Measurements from ENCODE around the gene PAPOLB. TPM values are rescaled to one million over a fixed set of nuclear protein-coding genes. Genes with fewer than 3 reads are reported as not detected.
A peak's percentile ranks its signal among the peaks of the same experiment; 100 is the strongest.

The PAPOLB gene
- total RNA-seq, 4 donors from 2014 or later = 0.10 TPM; not detected in 3

GRCh38 chr7:4809091-4809591 is 52.7 kb downstream of the PAPOLB start:
- peak overlapping the region; percentile 45 to 67 (median 62) for H3K27ac ChIP-seq
- no peaks in the 10 kb centered on the region for H3K36me3 ChIP-seq
- ATAC-seq = peak; percentile 33
- no peak for TF ChIP-seq CTCF (IDR thresholded peaks at IDR 0.05 in 4 of 5, conservative IDR thresholded peaks at IDR 0.05 in 1 of 5)
- TF ChIP-seq POLR2A (IDR thresholded peaks at IDR 0.05) = no peak
- in situ Hi-C loops (cut with MboI; ENCODE audit: low sequenced_read_pairs in 4 of 4) (loop anchor here in 1 of 4 donors (10.0 kb wide), 1 partner anchor 276 kb away; no protein-coding TSS in a partner anchor), intact Hi-C loops (cut with DNase I; ENCODE audit: low total_unique reads) (no loop called here)
- H3K4me3 ChIP-seq = peak overlapping the region in 1 of 4 donors; percentile 20
- no peaks in the 10 kb centered on the region for H3K27me3 ChIP-seq
- H3K4me1 ChIP-seq = no peaks in the 10 kb centered on the region
- DNase-seq = no peak
- no peaks in the 10 kb centered on the region for H3K9me3 ChIP-seq

DNA sequence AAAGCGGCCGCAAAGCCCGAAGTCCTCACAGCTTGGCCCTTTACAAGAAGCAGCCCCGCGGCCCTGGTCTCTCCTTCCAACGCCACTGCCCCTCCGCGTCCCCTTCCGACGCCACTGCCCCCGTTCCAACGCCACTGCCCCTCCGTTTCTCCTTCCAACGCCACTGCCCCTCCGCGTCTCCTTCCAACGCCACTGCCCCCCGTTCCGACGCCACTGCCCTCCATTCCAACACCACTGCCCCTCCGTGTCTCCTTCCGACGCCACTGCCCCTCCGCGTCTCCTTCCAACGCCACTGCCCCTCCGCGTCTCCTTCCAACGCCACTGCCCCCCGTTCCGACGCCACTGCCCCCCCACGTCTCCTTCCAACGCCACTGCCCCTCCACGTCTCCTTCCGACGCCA is 53.3 kb downstream of the PAPOLB start:
- peak overlapping the region; percentile 45 to 64 (median 62) for H3K27ac ChIP-seq
- H3K9me3 ChIP-seq = no peaks in the 10 kb centered on the region
- H3K36me3 ChIP-seq = no peaks in the 10 kb centered on the region
- in situ Hi-C loops (cut with MboI; ENCODE audit: low sequenced_read_pairs in 4 of 4) = loop anchor here in 1 of 4 donors (10.0 kb wide), 1 partner anchor 276 kb away; no protein-coding TSS in a partner anchor
- TF ChIP-seq CTCF (IDR thresholded peaks at IDR 0.05 in 4 of 5, conservative IDR thresholded peaks at IDR 0.05 in 1 of 5) (no peak), POLR2A (IDR thresholded peaks at IDR 0.05) (no peak)
- H3K4me3 ChIP-seq = no peak overlapping the region
- no peaks in the 10 kb centered on the region for H3K4me1 ChIP-seq
- H3K27me3 ChIP-seq = no peaks in the 10 kb centered on the region
- DNase-seq (no peak), ATAC-seq (no peak)
- intact Hi-C loops (cut with DNase I; ENCODE audit: low total_unique reads) = no loop called here

DNA sequence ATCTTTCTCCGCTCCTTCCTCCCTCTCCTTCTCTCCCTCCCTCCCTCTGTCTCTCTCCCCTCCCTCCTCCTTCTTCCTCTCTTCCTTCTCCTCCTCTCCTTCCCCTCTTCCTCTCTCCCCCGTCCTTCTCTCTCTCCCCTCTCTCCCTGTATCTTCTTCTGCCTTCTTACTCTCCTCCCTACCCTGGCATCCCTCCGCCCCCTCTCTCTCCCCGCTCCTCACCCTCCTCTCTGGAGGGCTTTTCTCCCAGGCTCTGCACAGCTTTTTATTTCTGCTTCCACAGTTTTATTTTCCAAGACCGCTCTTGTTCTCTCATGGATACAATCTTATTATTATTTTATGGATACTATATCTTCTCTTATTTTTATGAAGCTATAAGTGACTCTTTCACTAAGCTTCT is 53.8 kb downstream of the PAPOLB start:
- no peaks in the 10 kb centered on the region for H3K4me1 ChIP-seq
- no peaks in the 10 kb centered on the region for H3K36me3 ChIP-seq
- intact Hi-C loops (cut with DNase I; ENCODE audit: low total_unique reads) = no loop called here

More for the DNA sequence above, 53.8 kb downstream of the PAPOLB start:
- TF ChIP-seq CTCF (IDR thresholded peaks at IDR 0.05 in 4 of 5, conservative IDR thresholded peaks at IDR 0.05 in 1 of 5) = no peak
- TF ChIP-seq POLR2A (IDR thresholded peaks at IDR 0.05) = no peak
- Histone ChIP-seq H3K27ac (peak overlapping the region; percentile 45 to 63 (median 54)), H3K9me3 (no peaks in the 10 kb centered on the region), H3K4me3 (no peak overlapping the region), H3K27me3 (no peaks in the 10 kb centered on the region)
- ATAC-seq = no peak
- DNase-seq = no peak
- in situ Hi-C loops (cut with MboI; ENCODE audit: low sequenced_read_pairs in 4 of 4) = loop anchor here in 1 of 4 donors (10.0 kb wide), 1 partner anchor 277 kb away; no protein-coding TSS in a partner anchor

Other genes with a start within 250 kb of the PAPOLB start
- 10 to 100 TPM in 3 of 4 donors, 1 to 10 TPM in 1; 9.8 to 43.6 (median 18.8) TPM for gene FOXK1, start 179.7 kb downstream of the PAPOLB start, total RNA-seq
- 10 to 100 TPM; 10.2 to 18.1 (median 14.6) TPM for gene AP5Z1, start 86.4 kb downstream of the PAPOLB start, total RNA-seq
- gene RADIL, start 21.7 kb upstream of the PAPOLB start, total RNA-seq = 10 to 100 TPM in 1 of 4 donors, 1 to 10 TPM in 3; 2.1 to 12.1 (median 5.0) TPM
- gene MMD2, start 97.2 kb upstream of the PAPOLB start, total RNA-seq = not detected
- gene RBAK, start 183.8 kb upstream of the PAPOLB start, total RNA-seq = 1 to 10 TPM; 3.4 to 6.0 (median 4.2) TPM